NB4 (cell line): Measurements from ENCODE around the gene CNTNAP4.

ENCODE experiments used
- MYC ChIP-seq: IDR thresholded peaks from 2 replicates; pipeline ENCODE4 v1.6.1; 2011; ENCODE audit warnings: low read depth, low read length
- POLR2A ChIP-seq: IDR thresholded peaks from 2 replicates; pipeline ENCODE4 v1.6.1; 2011; ENCODE audit warnings: mild to moderate bottlenecking; ENCODE audit not compliant: insufficient read length; ENCODE audit errors: extremely low read depth
- TF ChIP-seq, protein P1 (sequence below): IDR thresholded peaks from one replicate; pipeline ENCODE4 v1.5.1; 2012; ENCODE audit warnings: low read depth, low read length
- TF ChIP-seq, protein P2 (sequence below): IDR thresholded peaks from 2 replicates; pipeline ENCODE4 v1.6.1; 2011; ENCODE audit warnings: low read depth, low read length

- TF ChIP-seq, protein P1, sequence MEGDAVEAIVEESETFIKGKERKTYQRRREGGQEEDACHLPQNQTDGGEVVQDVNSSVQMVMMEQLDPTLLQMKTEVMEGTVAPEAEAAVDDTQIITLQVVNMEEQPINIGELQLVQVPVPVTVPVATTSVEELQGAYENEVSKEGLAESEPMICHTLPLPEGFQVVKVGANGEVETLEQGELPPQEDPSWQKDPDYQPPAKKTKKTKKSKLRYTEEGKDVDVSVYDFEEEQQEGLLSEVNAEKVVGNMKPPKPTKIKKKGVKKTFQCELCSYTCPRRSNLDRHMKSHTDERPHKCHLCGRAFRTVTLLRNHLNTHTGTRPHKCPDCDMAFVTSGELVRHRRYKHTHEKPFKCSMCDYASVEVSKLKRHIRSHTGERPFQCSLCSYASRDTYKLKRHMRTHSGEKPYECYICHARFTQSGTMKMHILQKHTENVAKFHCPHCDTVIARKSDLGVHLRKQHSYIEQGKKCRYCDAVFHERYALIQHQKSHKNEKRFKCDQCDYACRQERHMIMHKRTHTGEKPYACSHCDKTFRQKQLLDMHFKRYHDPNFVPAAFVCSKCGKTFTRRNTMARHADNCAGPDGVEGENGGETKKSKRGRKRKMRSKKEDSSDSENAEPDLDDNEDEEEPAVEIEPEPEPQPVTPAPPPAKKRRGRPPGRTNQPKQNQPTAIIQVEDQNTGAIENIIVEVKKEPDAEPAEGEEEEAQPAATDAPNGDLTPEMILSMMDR: no peak
- TF ChIP-seq MYC (no peak), POLR2A (no peak)
- TF ChIP-seq, protein P2, sequence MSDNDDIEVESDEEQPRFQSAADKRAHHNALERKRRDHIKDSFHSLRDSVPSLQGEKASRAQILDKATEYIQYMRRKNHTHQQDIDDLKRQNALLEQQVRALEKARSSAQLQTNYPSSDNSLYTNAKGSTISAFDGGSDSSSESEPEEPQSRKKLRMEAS: no peak
These were observed 178.8 kb downstream of the CNTNAP4 start for GRCh38 chr16:76456016-76456415.
